Chondrocyte (in vitro differentiated cells): ENCODE results near the gene SRCIN1. TPM values are rescaled to one million over a fixed set of nuclear protein-coding genes. Genes with fewer than 3 reads are reported as not detected.
"Not testable (repeated sequence)": the region's sequence is repeated elsewhere in the genome, so short reads cannot be mapped to it uniquely, and the experiment has no call there.

Experiments
- DNase-seq: peaks from one replicate; pipeline ENCODE4 v3.0.0; 2021; ENCODE audit warnings: mixed read lengths, low spot score
- H3K27ac Mint-ChIP-seq: one replicate; pipeline ENCODE4 v1.8.0; 2021; ENCODE audit warnings: mild to moderate bottlenecking, moderate library complexity, mixed read lengths; ENCODE audit not compliant: unreplicated experiment
- H3K27me3 Mint-ChIP-seq: 2 replicates; pipeline ENCODE4 v1.8.0; 2021; ENCODE audit warnings: low read depth, mixed read lengths
- H3K36me3 Mint-ChIP-seq: 2 replicates; pipeline ENCODE4 v1.8.0; 2021; ENCODE audit warnings: low read depth, mixed read lengths
- H3K4me1 Mint-ChIP-seq: 2 replicates; pipeline ENCODE4 v1.8.0; 2021; ENCODE audit warnings: low read depth, mild to moderate bottlenecking, mixed read lengths
- H3K4me3 Mint-ChIP-seq: one replicate; pipeline ENCODE4 v1.8.0; 2021; ENCODE audit warnings: mild to moderate bottlenecking, moderate library complexity, mixed read lengths; ENCODE audit not compliant: unreplicated experiment
- H3K9me3 Mint-ChIP-seq: 2 replicates; pipeline ENCODE4 v1.8.0; 2021; ENCODE audit warnings: low read depth, mixed read lengths
- long read RNA-seq: library from polyadenylated mRNA; stranded (forward); transcript quantifications from one replicate; pipeline ENCODE4 v2.0.0, GENCODE V29; 2021
- total RNA-seq: library from RNA; stranded (reverse); gene quantifications from 3 replicates; pipeline ENCODE4 v1.2.1, GENCODE V29; 2021
- TF ChIP-seq, protein P1 (sequence below): fragments of 200-600 bp; sonication (generic); IDR thresholded peaks from 2 replicates; pipeline ENCODE4 v1.5.0; 2021; ENCODE audit warnings: antibody characterized with exemption, mild to moderate bottlenecking, moderate library complexity

The SRCIN1 gene, protein sequence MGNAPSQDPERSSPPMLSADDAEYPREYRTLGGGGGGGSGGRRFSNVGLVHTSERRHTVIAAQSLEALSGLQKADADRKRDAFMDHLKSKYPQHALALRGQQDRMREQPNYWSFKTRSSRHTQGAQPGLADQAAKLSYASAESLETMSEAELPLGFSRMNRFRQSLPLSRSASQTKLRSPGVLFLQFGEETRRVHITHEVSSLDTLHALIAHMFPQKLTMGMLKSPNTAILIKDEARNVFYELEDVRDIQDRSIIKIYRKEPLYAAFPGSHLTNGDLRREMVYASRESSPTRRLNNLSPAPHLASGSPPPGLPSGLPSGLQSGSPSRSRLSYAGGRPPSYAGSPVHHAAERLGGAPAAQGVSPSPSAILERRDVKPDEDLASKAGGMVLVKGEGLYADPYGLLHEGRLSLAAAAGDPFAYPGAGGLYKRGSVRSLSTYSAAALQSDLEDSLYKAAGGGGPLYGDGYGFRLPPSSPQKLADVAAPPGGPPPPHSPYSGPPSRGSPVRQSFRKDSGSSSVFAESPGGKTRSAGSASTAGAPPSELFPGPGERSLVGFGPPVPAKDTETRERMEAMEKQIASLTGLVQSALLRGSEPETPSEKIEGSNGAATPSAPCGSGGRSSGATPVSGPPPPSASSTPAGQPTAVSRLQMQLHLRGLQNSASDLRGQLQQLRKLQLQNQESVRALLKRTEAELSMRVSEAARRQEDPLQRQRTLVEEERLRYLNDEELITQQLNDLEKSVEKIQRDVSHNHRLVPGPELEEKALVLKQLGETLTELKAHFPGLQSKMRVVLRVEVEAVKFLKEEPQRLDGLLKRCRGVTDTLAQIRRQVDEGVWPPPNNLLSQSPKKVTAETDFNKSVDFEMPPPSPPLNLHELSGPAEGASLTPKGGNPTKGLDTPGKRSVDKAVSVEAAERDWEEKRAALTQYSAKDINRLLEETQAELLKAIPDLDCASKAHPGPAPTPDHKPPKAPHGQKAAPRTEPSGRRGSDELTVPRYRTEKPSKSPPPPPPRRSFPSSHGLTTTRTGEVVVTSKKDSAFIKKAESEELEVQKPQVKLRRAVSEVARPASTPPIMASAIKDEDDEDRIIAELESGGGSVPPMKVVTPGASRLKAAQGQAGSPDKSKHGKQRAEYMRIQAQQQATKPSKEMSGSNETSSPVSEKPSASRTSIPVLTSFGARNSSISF
- total RNA-seq = 0.30 to 0.51 TPM in 2 of 3 replicates, not detected in the other
- long read RNA-seq, partial matches to known transcripts = 0 of 1 reads
- long read RNA-seq, other reads (novel, unspliced or antisense) = 1 of 1 reads

DNA sequence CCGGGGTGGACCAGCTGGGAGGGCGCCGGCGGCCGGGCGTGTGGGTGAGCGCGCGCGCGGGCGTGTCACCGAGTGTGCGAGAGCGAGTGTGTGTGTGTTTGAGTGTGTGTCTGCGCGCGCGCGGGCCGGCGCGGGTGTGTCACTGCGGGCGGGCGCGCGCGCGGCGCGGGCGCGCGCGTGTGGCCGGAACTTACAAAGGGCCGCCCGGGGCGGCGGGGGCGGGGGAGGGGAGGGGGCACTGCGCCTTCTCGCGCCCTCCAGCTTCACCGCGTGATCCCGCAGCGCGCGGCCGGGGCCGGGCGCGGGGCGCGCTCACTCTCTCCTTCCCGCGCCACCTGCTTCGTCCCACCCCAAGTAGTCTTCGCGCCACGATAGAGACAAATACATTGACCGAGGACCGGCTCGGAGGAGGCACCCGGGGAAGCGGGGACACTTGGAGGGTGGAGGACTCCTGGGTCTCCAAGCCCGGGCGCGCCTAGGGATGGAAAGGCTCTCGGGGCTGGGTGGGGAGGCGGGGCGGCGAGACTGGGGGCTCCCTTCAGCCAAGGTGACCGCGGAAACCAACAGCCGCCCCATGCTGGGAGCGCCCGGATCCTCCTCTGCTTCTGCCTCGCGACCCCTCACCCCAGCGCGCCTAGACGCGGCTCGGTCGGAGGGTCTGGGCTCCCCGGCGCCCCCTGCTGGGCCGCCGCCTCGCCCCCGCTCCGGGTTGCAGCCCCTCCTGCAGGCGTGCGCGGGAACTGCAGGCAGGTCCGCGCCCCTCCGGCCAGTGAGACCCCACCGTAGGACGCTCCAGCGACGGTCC is at the start of gene SRCIN1:
TSS of gene SRCIN1 (minus strand) at position 112 of the 805 bp plus-strand sequence. CDS start 247 bp downstream, outside the sequence.
- peaks cover 12% of the 10 kb centered on the region for H3K4me1 Mint-ChIP-seq
- TF ChIP-seq, protein P1, sequence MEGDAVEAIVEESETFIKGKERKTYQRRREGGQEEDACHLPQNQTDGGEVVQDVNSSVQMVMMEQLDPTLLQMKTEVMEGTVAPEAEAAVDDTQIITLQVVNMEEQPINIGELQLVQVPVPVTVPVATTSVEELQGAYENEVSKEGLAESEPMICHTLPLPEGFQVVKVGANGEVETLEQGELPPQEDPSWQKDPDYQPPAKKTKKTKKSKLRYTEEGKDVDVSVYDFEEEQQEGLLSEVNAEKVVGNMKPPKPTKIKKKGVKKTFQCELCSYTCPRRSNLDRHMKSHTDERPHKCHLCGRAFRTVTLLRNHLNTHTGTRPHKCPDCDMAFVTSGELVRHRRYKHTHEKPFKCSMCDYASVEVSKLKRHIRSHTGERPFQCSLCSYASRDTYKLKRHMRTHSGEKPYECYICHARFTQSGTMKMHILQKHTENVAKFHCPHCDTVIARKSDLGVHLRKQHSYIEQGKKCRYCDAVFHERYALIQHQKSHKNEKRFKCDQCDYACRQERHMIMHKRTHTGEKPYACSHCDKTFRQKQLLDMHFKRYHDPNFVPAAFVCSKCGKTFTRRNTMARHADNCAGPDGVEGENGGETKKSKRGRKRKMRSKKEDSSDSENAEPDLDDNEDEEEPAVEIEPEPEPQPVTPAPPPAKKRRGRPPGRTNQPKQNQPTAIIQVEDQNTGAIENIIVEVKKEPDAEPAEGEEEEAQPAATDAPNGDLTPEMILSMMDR = peak; percentile 96
- no peaks in the 10 kb centered on the region for H3K36me3 Mint-ChIP-seq
- peaks cover 39% of the 10 kb centered on the region for H3K27me3 Mint-ChIP-seq
- no peak within 1 kb of the TSS for H3K27ac Mint-ChIP-seq
- no peak for DNase-seq
- H3K4me3 Mint-ChIP-seq = peak within 1 kb of the TSS; percentile 59
- no peaks in the 10 kb centered on the region for H3K9me3 Mint-ChIP-seq

DNA sequence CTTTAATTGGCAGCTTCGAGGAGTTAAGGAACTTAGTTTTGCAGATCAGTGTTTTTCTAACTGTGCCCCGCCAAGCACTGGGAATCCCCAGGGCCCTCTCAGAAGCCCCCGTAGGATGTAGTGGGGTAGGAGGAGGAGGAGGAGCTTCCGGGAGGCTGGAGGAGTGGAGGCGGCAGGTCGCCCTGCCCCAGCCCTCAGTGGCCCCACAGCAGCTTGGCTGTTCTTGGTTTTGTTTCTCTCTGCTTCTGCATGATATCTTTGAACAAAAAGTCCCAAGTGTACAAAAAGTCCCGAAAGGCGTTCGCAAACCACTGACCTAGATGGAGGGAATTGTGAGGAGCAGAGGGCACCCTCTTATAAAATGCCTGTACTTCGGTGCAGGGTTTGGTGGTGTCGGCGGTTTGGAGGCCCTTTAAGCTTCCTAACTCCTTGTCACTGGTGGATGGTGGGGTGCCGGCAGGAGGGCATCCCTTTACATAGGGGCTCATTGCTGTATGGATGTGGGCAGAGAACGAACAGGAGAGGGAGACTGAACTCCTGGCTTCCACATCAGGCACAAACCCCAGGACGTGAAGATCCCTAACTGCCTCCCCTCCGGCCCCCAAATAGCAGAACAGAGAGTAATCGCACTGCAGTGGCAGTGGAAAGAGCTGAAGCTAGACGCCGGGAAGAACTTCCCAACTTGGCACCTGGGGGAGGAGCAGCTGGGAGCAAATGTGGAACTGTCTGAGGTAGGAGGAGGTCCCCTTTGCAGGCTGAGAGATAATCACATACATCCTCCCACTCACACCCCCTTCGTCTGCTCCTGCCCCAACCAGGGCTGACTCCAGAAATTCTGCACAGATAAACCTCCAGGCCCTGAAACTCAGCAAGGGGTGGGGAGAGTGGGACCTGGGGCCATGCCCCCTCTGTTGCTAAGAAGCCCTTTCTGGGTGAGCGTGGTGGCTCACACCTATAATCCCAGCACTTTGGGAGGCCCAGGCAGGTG is 49.0 kb upstream of the SRCIN1 start:
- DNase-seq = no peak
- H3K4me1 Mint-ChIP-seq = peaks cover 11% of the 10 kb centered on the region
- H3K27ac Mint-ChIP-seq = no peak overlapping the region
- no peaks in the 10 kb centered on the region for H3K9me3 Mint-ChIP-seq
- TF ChIP-seq, protein P1 = no peak
- no peak overlapping the region for H3K4me3 Mint-ChIP-seq
- peaks cover 2% of the 10 kb centered on the region for H3K36me3 Mint-ChIP-seq
- peaks cover 40% of the 10 kb centered on the region for H3K27me3 Mint-ChIP-seq

DNA sequence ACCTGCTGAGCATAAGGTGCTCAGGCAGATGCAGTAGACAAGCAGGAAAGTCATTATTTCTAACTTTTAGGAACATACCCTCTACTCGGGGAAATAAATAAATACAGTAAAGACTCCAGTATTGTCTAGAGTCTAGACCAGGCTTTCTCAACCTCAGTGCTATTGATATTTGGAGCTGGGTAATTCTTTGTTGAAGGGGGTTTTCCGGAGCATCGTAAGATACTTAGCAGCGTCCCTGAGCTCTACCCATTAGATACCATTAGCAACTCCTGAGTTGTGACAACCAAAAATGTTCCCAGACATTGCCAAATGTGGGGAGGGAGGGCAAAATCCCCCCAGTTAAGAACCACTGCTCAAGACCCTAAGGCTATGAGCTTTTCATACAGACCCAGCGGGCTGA is 47.9 kb upstream of the SRCIN1 start:
- Mint-ChIP-seq H3K27me3 (peaks cover 40% of the 10 kb centered on the region), H3K4me1 (peaks cover 11% of the 10 kb centered on the region), H3K9me3 (no peaks in the 10 kb centered on the region), H3K27ac (no peak overlapping the region), H3K4me3 (no peak overlapping the region), H3K36me3 (peaks cover 2% of the 10 kb centered on the region)
- DNase-seq = no peak
- TF ChIP-seq, protein P1 = no peak

DNA sequence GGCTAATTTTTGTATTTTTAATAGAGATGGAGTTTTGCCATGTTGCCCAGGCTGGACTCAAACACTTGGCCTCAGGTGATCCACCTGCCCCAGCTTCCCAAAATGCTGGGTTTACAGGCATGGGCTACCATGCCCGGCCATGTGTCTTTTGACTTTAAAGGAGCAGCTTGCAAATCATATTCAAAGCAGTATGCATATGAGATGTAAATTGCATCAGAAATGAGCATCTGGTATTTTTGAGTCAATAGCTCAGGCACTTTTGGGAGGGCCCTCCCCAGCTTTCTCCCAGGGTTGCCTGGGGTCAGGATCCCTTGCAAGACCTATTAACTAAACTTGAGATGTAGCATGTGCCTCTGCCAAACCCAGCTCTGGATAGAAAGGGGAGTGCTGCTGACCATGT is 47.5 kb upstream of the SRCIN1 start:
- no peak overlapping the region for H3K4me3 Mint-ChIP-seq

DNA sequence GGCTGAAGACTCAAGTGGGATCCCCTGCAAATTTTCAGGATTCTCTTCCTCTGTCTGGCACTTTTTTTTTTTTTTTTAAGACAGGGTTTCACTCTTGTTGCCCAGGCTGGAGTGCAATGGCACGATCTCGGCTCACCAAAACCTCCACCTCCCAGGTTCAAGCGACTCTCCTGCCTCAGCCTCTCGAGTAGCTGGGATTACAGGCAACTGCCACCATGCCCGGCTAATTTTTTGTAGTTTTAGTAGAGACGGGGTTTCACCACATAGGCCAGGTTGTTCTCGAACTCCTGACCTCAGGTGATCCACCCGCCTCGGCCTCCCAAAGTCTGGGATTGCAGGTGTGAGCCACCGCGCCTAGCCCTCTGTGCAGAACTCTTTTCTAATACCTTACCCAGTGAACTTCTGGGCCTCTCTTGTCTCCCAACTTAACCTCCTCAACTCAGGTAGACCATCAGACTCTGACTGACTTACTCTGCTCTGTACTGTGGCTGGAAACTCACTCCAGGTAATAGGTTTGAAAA is 45.0 kb upstream of the SRCIN1 start:
- not testable (repeated sequence) for H3K36me3 Mint-ChIP-seq, H3K9me3 Mint-ChIP-seq, H3K4me3 Mint-ChIP-seq, H3K27ac Mint-ChIP-seq, H3K4me1 Mint-ChIP-seq
- peak; percentile 60 for DNase-seq
- H3K27me3 Mint-ChIP-seq = peaks cover 40% of the 10 kb centered on the region

More for the DNA sequence above, 47.5 kb upstream of the SRCIN1 start:
- H3K27me3 Mint-ChIP-seq = peaks cover 38% of the 10 kb centered on the region
- no peak overlapping the region for H3K27ac Mint-ChIP-seq
- no peaks in the 10 kb centered on the region for H3K9me3 Mint-ChIP-seq
- no peak for DNase-seq
- peaks cover 11% of the 10 kb centered on the region for H3K4me1 Mint-ChIP-seq
- H3K36me3 Mint-ChIP-seq = peaks cover 2% of the 10 kb centered on the region
- TF ChIP-seq, protein P1 = no peak
